HCT116 (cell line): ENCODE results near the gene MBL2. TPM values are rescaled to one million over a fixed set of nuclear protein-coding genes. Genes with fewer than 3 reads are reported as not detected.

Source experiments
- ATAC-seq: fragments of 200-7000 bp; cut with Tn5 transposase; 2 replicates; pipeline ENCODE4 v1.9.1; 2020; ENCODE audit warnings: mild to moderate bottlenecking, moderate library complexity
- BruUV-seq: library from RNA; stranded (reverse); fragments of 400-500 nt; replicated peaks from 2 replicates; lab custom pipeline; 2021; lab: Mats Ljungman, UMichigan
- CTCF ChIA-PET: fragments of 300-600 bp; sonication (Branson Sonifier 250); formaldehyde crosslinking; loops from one replicate; lab custom pipeline; 2021; ENCODE audit warnings: antibody characterized with exemption; lab: Charles Lee
- POLR2A ChIA-PET: fragments of 300-600, 350-600 bp; sonication (Branson Sonifier 250); formaldehyde crosslinking; loops from one replicate; lab custom pipeline; 2021; ENCODE audit warnings: antibody characterized with exemption; lab: Charles Lee
- RAD21 ChIA-PET, 2 experiments: fragments of 300-600 bp; sonication (Branson Sonifier 250); formaldehyde crosslinking; loops; one replicate each; lab custom pipeline; 2023; ENCODE audit warnings: low total read pairs in 2 of 2; ENCODE audit not compliant: uncharacterized antibody in 2 of 2, unreplicated experiment in 2 of 2, low non-redundant PET in 1 of 2; lab: Charles Lee
- DNase-seq: peaks from one replicate; pipeline ENCODE4 v3.0.0-alpha.2; 2010; ENCODE audit warnings: low read depth, low spot score
- H2AFZ ChIP-seq: fragments of 200-600 bp; shearing (Covaris generic), sonication (generic); 2 replicates; pipeline ENCODE4 v1.6.1; 2017; ENCODE audit warnings: low read depth, mixed run types, mixed read lengths, antibody characterized with exemption, low read length; ENCODE audit not compliant: poor library complexity, severe bottlenecking
- H3K27ac ChIP-seq: 2 replicates; pipeline ENCODE4 v1.5.1; 2012; ENCODE audit warnings: low read depth, low read length
- H3K27me3 ChIP-seq: fragments of 200-600 bp; sonication (generic); 2 replicates; pipeline ENCODE4 v1.6.1; 2016; ENCODE audit warnings: mixed run types, low read length, mixed read lengths; ENCODE audit not compliant: insufficient read depth
- H3K36me3 ChIP-seq, 2 experiments: fragments of 200-500 bp in 1 of 2; fragments of 200-600 bp in 1 of 2; sonication (Bioruptor generic) in 1 of 2; sonication (generic) in 1 of 2; 2 replicates each; pipeline versions ENCODE4 v1.5.1 to v1.6.1; 2014 to 2016; ENCODE audit warnings: low read length in 2 of 2, inconsistent platforms in 1 of 2, mixed read lengths in 1 of 2, mixed run types in 1 of 2; ENCODE audit not compliant: insufficient read depth in 2 of 2, control insufficient read depth in 1 of 2
- H3K4me1 ChIP-seq, 2 experiments: fragments of 200-600 bp in 1 of 2; sonication (generic) in 1 of 2; 2 replicates each; pipeline versions ENCODE4 v1.5.1 to v1.6.1; 2012 to 2017; ENCODE audit warnings: low read length in 2 of 2, inconsistent platforms in 1 of 2, mild to moderate bottlenecking in 1 of 2, mixed read lengths in 1 of 2, mixed run types in 1 of 2, moderate library complexity in 1 of 2; ENCODE audit not compliant: insufficient read depth in 2 of 2, control insufficient read depth in 1 of 2
- H3K4me2 ChIP-seq: fragments of 200-600 bp; sonication (generic); 2 replicates; pipeline ENCODE4 v1.6.1; 2017; ENCODE audit warnings: mixed run types, low read length, mixed read lengths
- H3K4me3 ChIP-seq, 2 experiments: fragments of 200-600 bp in 1 of 2; sonication (generic) in 1 of 2; replicated peaks in 1 of 2; 2 replicates each; pipeline ENCODE4 v1.5.1; 2011 to 2016; ENCODE audit warnings: low read length in 2 of 2, control low read depth in 1 of 2, low read depth in 1 of 2, mild to moderate bottlenecking in 1 of 2, mixed read lengths in 1 of 2, mixed run types in 1 of 2
- H3K79me2 ChIP-seq: fragments of 200-600 bp; sonication (generic); 2 replicates; pipeline ENCODE4 v1.6.1; 2017; ENCODE audit warnings: mild to moderate bottlenecking, mixed run types, low read length, moderate library complexity, mixed read lengths; ENCODE audit not compliant: insufficient read depth
- H3K9ac ChIP-seq: fragments of 200-600 bp; sonication (generic); 2 replicates; pipeline ENCODE4 v1.6.1; 2016; ENCODE audit warnings: low read length, mixed read lengths
- H3K9me2 ChIP-seq: fragments of 200-600 bp; sonication (generic), shearing (Covaris generic); 2 replicates; pipeline ENCODE4 v1.6.1; 2017; ENCODE audit warnings: mixed run types, mild to moderate bottlenecking, moderate library complexity; ENCODE audit not compliant: insufficient read depth
- H3K9me3 ChIP-seq, 2 experiments: fragments of 200-500 bp in 1 of 2; fragments of 200-600 bp in 1 of 2; sonication (Bioruptor generic) in 1 of 2; sonication (generic) in 1 of 2; 2 replicates each; pipeline ENCODE4 v1.6.1; 2014 to 2017; ENCODE audit warnings: low read length in 2 of 2, mixed read lengths in 2 of 2, inconsistent platforms in 1 of 2, low read depth in 1 of 2, mild to moderate bottlenecking in 1 of 2, mixed run types in 1 of 2, moderate library complexity in 1 of 2; ENCODE audit not compliant: control insufficient read depth in 1 of 2, insufficient read depth in 1 of 2
- H4K20me1 ChIP-seq: fragments of 200-600 bp; sonication (generic), shearing (Covaris generic); 2 replicates; pipeline ENCODE4 v1.6.1; 2017; ENCODE audit warnings: mixed run types, mild to moderate bottlenecking, moderate library complexity; ENCODE audit not compliant: insufficient read depth
- CTCF ChIP-seq, 3 experiments: fragments of 200-600 bp in 1 of 3; sonication (generic) in 1 of 3; IDR thresholded peaks in 2 of 3; conservative IDR thresholded peaks in 1 of 3; 2 replicates each; pipeline ENCODE4 v1.5.1; 2012 to 2017; ENCODE audit warnings: low read depth in 2 of 3, low read length in 2 of 3, antibody characterized with exemption in 1 of 3, borderline replicate concordance in 1 of 3, control low read depth in 1 of 3, mild to moderate bottlenecking in 1 of 3, mixed read lengths in 1 of 3, mixed run types in 1 of 3, moderate library complexity in 1 of 3; ENCODE audit not compliant: insufficient read depth in 1 of 3
- EZH2 ChIP-seq: fragments of 200-600 bp; sonication (generic); IDR thresholded peaks from 2 replicates; pipeline ENCODE4 v1.6.1; 2017; ENCODE audit warnings: antibody characterized with exemption, mixed run types
- FOSL1 ChIP-seq: IDR thresholded peaks from 2 replicates; pipeline ENCODE4 v1.6.1; 2012; ENCODE audit warnings: low read depth
- RAD21 ChIP-seq: IDR thresholded peaks from 2 replicates; pipeline ENCODE4 v1.6.1; 2012; ENCODE audit warnings: low read depth, mild to moderate bottlenecking
- TCF7L2 ChIP-seq: IDR thresholded peaks from 2 replicates; pipeline ENCODE4 v1.7.0; 2011; ENCODE audit warnings: borderline replicate concordance, inconsistent platforms; ENCODE audit not compliant: insufficient read depth, insufficient read length; ENCODE audit errors: extremely low read depth
- ZFX ChIP-seq: fragments of 450-650 bp; IDR thresholded peaks from 2 replicates; pipeline ENCODE4 v1.6.1; 2017
- ZNF274 ChIP-seq: fragments of 200-500 bp; sonication (Bioruptor generic); IDR thresholded peaks from 2 replicates; pipeline ENCODE4 v1.6.1; 2014; ENCODE audit warnings: mild to moderate bottlenecking, low read depth, low read length, inconsistent platforms
- intact Hi-C: fragments of 100-400 bp; cut with micrococcal nuclease; formaldehyde crosslinking; loops from 2 replicates; pipeline ENCODE4 v1.10.0; 2022
- total RNA-seq: library from RNA; stranded (reverse); gene quantifications from one replicate; pipeline ENCODE4 v1.2.1, GENCODE V29; 2021; ENCODE audit not compliant: unreplicated experiment
- TF ChIP-seq, protein P1 (sequence below): IDR thresholded peaks from 2 replicates; pipeline ENCODE4 v1.6.1; 2012; ENCODE audit warnings: low read depth

Gene MBL2
- total RNA-seq, 1 experiment from 2014 or later = not detected

GRCh38 chr10:52762088-52762487, 10.5 kb downstream of the MBL2 start (continued):
- TF ChIP-seq, protein P1, sequence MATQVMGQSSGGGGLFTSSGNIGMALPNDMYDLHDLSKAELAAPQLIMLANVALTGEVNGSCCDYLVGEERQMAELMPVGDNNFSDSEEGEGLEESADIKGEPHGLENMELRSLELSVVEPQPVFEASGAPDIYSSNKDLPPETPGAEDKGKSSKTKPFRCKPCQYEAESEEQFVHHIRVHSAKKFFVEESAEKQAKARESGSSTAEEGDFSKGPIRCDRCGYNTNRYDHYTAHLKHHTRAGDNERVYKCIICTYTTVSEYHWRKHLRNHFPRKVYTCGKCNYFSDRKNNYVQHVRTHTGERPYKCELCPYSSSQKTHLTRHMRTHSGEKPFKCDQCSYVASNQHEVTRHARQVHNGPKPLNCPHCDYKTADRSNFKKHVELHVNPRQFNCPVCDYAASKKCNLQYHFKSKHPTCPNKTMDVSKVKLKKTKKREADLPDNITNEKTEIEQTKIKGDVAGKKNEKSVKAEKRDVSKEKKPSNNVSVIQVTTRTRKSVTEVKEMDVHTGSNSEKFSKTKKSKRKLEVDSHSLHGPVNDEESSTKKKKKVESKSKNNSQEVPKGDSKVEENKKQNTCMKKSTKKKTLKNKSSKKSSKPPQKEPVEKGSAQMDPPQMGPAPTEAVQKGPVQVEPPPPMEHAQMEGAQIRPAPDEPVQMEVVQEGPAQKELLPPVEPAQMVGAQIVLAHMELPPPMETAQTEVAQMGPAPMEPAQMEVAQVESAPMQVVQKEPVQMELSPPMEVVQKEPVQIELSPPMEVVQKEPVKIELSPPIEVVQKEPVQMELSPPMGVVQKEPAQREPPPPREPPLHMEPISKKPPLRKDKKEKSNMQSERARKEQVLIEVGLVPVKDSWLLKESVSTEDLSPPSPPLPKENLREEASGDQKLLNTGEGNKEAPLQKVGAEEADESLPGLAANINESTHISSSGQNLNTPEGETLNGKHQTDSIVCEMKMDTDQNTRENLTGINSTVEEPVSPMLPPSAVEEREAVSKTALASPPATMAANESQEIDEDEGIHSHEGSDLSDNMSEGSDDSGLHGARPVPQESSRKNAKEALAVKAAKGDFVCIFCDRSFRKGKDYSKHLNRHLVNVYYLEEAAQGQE = no peak

- TF ChIP-seq FOSL1 (no peak), ZFX (no peak), TCF7L2 (no peak), CTCF (IDR thresholded peaks at IDR 0.05 in 2 of 3, conservative IDR thresholded peaks at IDR 0.05 in 1 of 3; ENCODE audit: borderline replicate concordance in 1 of 3, insufficient read depth in 1 of 3, low read depth in 2 of 3, low read length in 2 of 3) (no peak), ZNF274 (no peak), RAD21 (no peak), EZH2 (no peak)
- Histone ChIP-seq H3K79me2 (no peaks in the 10 kb centered on the region), H3K9me2 (no peaks in the 10 kb centered on the region), H3K27me3 (no peaks in the 10 kb centered on the region; the same call in 1 of the 2 replicates), H4K20me1 (no peaks in the 10 kb centered on the region), H3K4me1 (no peaks in the 10 kb centered on the region), H3K27ac (no peak overlapping the region), H3K4me3 (no peak overlapping the region), H3K4me2 (no peak overlapping the region), H3K36me3 (no peaks in the 10 kb centered on the region), H3K9ac (no peak overlapping the region), H2AFZ (no peak overlapping the region), H3K9me3 (no peaks in the 10 kb centered on the region)
- BruUV-seq = no TSS peak
- ChIA-PET POLR2A (no interaction called here), CTCF (no interaction called here), RAD21 (no interaction called here)
- DNase-seq (no peak), ATAC-seq (no peak)
- intact Hi-C loops = no loop called here
Measured at GRCh38 chr10:52759154-52759553, 13.4 kb downstream of the MBL2 start.
